Calu3 (cell line): Measurements from ENCODE around the gene ZNF142. TPM values are rescaled to one million over a fixed set of nuclear protein-coding genes. Genes with fewer than 3 reads are reported as not detected.
A peak's percentile ranks its signal among the peaks of the same experiment; 100 is the strongest.

Source experiments
- BruUV-seq: library from RNA; stranded (reverse); fragments of 400-500 nt; replicated peaks from 2 replicates; lab custom pipeline; 2021; lab: Mats Ljungman, UMichigan
- CTCF ChIA-PET: fragments of 300-600 bp; sonication (Branson Sonifier 250); formaldehyde crosslinking; loops from one replicate; lab custom pipeline; 2022; ENCODE audit warnings: antibody characterized with exemption; lab: Charles Lee
- DNase-seq: peaks from one replicate; pipeline ENCODE4 v3.0.0; 2022
- H3K27ac Mint-ChIP-seq: one replicate; pipeline ENCODE4 v1.8.0; 2022; ENCODE audit warnings: mixed read lengths; ENCODE audit not compliant: unreplicated experiment
- H3K27me3 Mint-ChIP-seq: one replicate; pipeline ENCODE4 v1.8.0; 2022; ENCODE audit warnings: mixed read lengths; ENCODE audit not compliant: unreplicated experiment
- H3K36me3 Mint-ChIP-seq: one replicate; pipeline ENCODE4 v1.8.0; 2022; ENCODE audit warnings: mild to moderate bottlenecking, moderate library complexity, mixed read lengths; ENCODE audit not compliant: insufficient read depth, unreplicated experiment
- H3K4me1 Mint-ChIP-seq: one replicate; pipeline ENCODE4 v1.8.0; 2022; ENCODE audit warnings: mild to moderate bottlenecking, low read depth, mixed read lengths; ENCODE audit not compliant: unreplicated experiment
- H3K4me3 Mint-ChIP-seq: one replicate; pipeline ENCODE4 v1.8.0; 2022; ENCODE audit warnings: mild to moderate bottlenecking, low read depth, moderate library complexity, mixed read lengths; ENCODE audit not compliant: unreplicated experiment
- H3K9me3 Mint-ChIP-seq: one replicate; pipeline ENCODE4 v1.8.0; 2022; ENCODE audit warnings: low read depth, mixed read lengths; ENCODE audit not compliant: unreplicated experiment
- intact Hi-C: fragments of 100-400 bp; cut with micrococcal nuclease; formaldehyde crosslinking; loops from one replicate; pipeline ENCODE4 v1.10.0; 2022; ENCODE audit not compliant: unreplicated experiment
- total RNA-seq: library from RNA; stranded (reverse); gene quantifications from 2 replicates; pipeline ENCODE4 v1.2.3, GENCODE V29; 2022
- TF ChIP-seq, protein P1 (sequence below): fragments of 200-600 bp; IDR thresholded peaks from one replicate; pipeline ENCODE4 v1.8.0; 2022; ENCODE audit warnings: antibody characterized with exemption; ENCODE audit not compliant: unreplicated experiment

The ZNF142 gene
- total RNA-seq, 1 experiment from 2014 or later, result 43.3 TPM

GRCh38 chr2:218607436-218608115 lies 51.8 kb downstream of the ZNF142 start, which contains the start of gene PLCD4:
Gene PLCD4, plus strand, starts transcription at chr2:218607899. Its CDS starts 7,841 bp downstream, at chr2:218615740.
- H3K4me1 Mint-ChIP-seq, result peaks cover 23% of the 10 kb centered on the region
- no peak within 1 kb of the TSS for H3K27ac Mint-ChIP-seq
- no peaks in the 10 kb centered on the region for H3K36me3 Mint-ChIP-seq
- TF ChIP-seq, protein P1, sequence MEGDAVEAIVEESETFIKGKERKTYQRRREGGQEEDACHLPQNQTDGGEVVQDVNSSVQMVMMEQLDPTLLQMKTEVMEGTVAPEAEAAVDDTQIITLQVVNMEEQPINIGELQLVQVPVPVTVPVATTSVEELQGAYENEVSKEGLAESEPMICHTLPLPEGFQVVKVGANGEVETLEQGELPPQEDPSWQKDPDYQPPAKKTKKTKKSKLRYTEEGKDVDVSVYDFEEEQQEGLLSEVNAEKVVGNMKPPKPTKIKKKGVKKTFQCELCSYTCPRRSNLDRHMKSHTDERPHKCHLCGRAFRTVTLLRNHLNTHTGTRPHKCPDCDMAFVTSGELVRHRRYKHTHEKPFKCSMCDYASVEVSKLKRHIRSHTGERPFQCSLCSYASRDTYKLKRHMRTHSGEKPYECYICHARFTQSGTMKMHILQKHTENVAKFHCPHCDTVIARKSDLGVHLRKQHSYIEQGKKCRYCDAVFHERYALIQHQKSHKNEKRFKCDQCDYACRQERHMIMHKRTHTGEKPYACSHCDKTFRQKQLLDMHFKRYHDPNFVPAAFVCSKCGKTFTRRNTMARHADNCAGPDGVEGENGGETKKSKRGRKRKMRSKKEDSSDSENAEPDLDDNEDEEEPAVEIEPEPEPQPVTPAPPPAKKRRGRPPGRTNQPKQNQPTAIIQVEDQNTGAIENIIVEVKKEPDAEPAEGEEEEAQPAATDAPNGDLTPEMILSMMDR, result no peak
- peak; percentile 5 for DNase-seq
- H3K4me3 Mint-ChIP-seq, result no peak within 1 kb of the TSS
- BruUV-seq, result no TSS peak
- intact Hi-C loops, result no loop called here
- CTCF ChIA-PET, result interaction anchor here (0.5 to 0.7 kb wide), 2 partner anchors 24 to 60 kb away, joined by 3 to 6 read pairs; no protein-coding TSS in a partner anchor
- no peaks in the 10 kb centered on the region for H3K9me3 Mint-ChIP-seq
- H3K27me3 Mint-ChIP-seq, result peaks cover 53% of the 10 kb centered on the region

GRCh38 chr2:218605432-218605831 lies 54.0 kb downstream of the ZNF142 start:
- TF ChIP-seq, protein P1, result no peak
- H3K36me3 Mint-ChIP-seq, result no peaks in the 10 kb centered on the region
- H3K4me3 Mint-ChIP-seq, result no peak overlapping the region
- DNase-seq, result peak; percentile 36
- no peak overlapping the region for H3K27ac Mint-ChIP-seq
- intact Hi-C loops, result no loop called here
- peaks cover 32% of the 10 kb centered on the region for H3K27me3 Mint-ChIP-seq
- CTCF ChIA-PET, result no interaction called here
- peaks cover 23% of the 10 kb centered on the region for H3K4me1 Mint-ChIP-seq
- no TSS peak for BruUV-seq
- H3K9me3 Mint-ChIP-seq, result no peaks in the 10 kb centered on the region

Other genes with a start within 250 kb of the ZNF142 start
- gene VIL1, start 240.5 kb downstream of the ZNF142 start, total RNA-seq, result 9.0 and 16.4 TPM in 2 replicates
- gene USP37, start 91.3 kb downstream of the ZNF142 start, total RNA-seq, result 18.5 and 27.5 TPM in 2 replicates
- gene CNOT9, start 90.8 kb downstream of the ZNF142 start, total RNA-seq, result 54.0 and 54.2 TPM in 2 replicates
- 0.38 and 0.95 TPM in 2 replicates for gene PLCD4, start 51.7 kb downstream of the ZNF142 start, total RNA-seq
- 57.9 and 61.7 TPM in 2 replicates for gene BCS1L, start 60 bp upstream of the ZNF142 start, total RNA-seq
- gene RNF25, start 12.4 kb upstream of the ZNF142 start, total RNA-seq, result 32.1 and 36.9 TPM in 2 replicates
- 42.4 and 50.6 TPM in 2 replicates for gene STK36, start 12.5 kb upstream of the ZNF142 start, total RNA-seq
- 67.3 and 75.5 TPM in 2 replicates for gene TTLL4, start 51.2 kb upstream of the ZNF142 start, total RNA-seq
- 11.8 and 12.2 TPM in 2 replicates for gene CYP27A1, start 122.5 kb upstream of the ZNF142 start, total RNA-seq
- gene PRKAG3, start 172.2 kb upstream of the ZNF142 start, total RNA-seq, result not detected in 2 replicates
- gene WNT6, start 200.2 kb upstream of the ZNF142 start, total RNA-seq, result not detected in 2 replicates
- 2.4 and 3.4 TPM in 2 replicates for gene WNT10A, start 221.2 kb upstream of the ZNF142 start, total RNA-seq